Hepatocyte (in vitro differentiated cells): ENCODE results near the gene CACNG4. TPM values are rescaled to one million over a fixed set of nuclear protein-coding genes. Genes with fewer than 3 reads are reported as not detected.

Experiments
- DNase-seq: peaks from one replicate; pipeline ENCODE4 v3.0.0-alpha.2; 2016; ENCODE audit warnings: low spot score
- H2AFZ ChIP-seq: fragments of 200-600 bp; sonication (generic); 2 replicates; pipeline ENCODE4 v1.6.0; 2016; ENCODE audit warnings: antibody characterized with exemption, mild to moderate bottlenecking
- H3K27ac ChIP-seq: fragments of 200-600 bp; sonication (generic); 2 replicates; pipeline ENCODE4 v1.5.1; 2016; ENCODE audit warnings: mild to moderate bottlenecking
- H3K27me3 ChIP-seq: fragments of 200-600 bp; sonication (generic); 2 replicates; pipeline ENCODE4 v1.6.1; 2016
- H3K36me3 ChIP-seq: fragments of 200-600 bp; sonication (generic); replicated peaks from 2 replicates; pipeline ENCODE4 v1.5.1; 2016; ENCODE audit warnings: low read depth; ENCODE audit not compliant: insufficient read depth
- H3K4me1 ChIP-seq: fragments of 200-600 bp; sonication (generic); 2 replicates; pipeline ENCODE4 v1.5.1; 2016; ENCODE audit warnings: mild to moderate bottlenecking, moderate library complexity; ENCODE audit not compliant: insufficient read depth
- H3K4me2 ChIP-seq: fragments of 200-600 bp; sonication (generic); 2 replicates; pipeline ENCODE4 v1.6.0; 2016
- H3K4me3 ChIP-seq: fragments of 200-600 bp; sonication (generic); 2 replicates; pipeline ENCODE4 v1.5.1; 2016; ENCODE audit warnings: mild to moderate bottlenecking
- H3K79me2 ChIP-seq: fragments of 200-600 bp; sonication (generic); 2 replicates; pipeline ENCODE4 v1.6.0; 2017; ENCODE audit warnings: mild to moderate bottlenecking
- H3K9me2 ChIP-seq: fragments of 200-600 bp; sonication (generic); replicated peaks from 2 replicates; pipeline ENCODE4 v1.6.0; 2017; ENCODE audit warnings: mild to moderate bottlenecking; ENCODE audit not compliant: insufficient read depth
- H3K9me3 ChIP-seq: fragments of 200-600 bp; sonication (generic); 2 replicates; pipeline ENCODE4 v1.5.1; 2016; ENCODE audit warnings: low read depth, mild to moderate bottlenecking
- H4K20me1 ChIP-seq: fragments of 200-600 bp; sonication (generic); 2 replicates; pipeline ENCODE4 v1.6.0; 2016; ENCODE audit warnings: mild to moderate bottlenecking; ENCODE audit not compliant: insufficient read depth, poor library complexity, severe bottlenecking
- CTCF ChIP-seq: fragments of 200-600 bp; sonication (generic); IDR thresholded peaks from 2 replicates; pipeline ENCODE4 v1.5.1; 2016; ENCODE audit warnings: antibody characterized with exemption, mild to moderate bottlenecking; ENCODE audit not compliant: poor library complexity
- EZH2 ChIP-seq: fragments of 200-600 bp; sonication (generic); IDR thresholded peaks from 2 replicates; pipeline ENCODE4 v1.6.1; 2016; ENCODE audit warnings: antibody characterized with exemption, mild to moderate bottlenecking, borderline replicate concordance
- EZH2phosphoT487 ChIP-seq: fragments of 200-600 bp; sonication (generic); IDR thresholded peaks from one replicate; pipeline ENCODE4 v1.6.1; 2018; ENCODE audit warnings: antibody characterized with exemption, mild to moderate bottlenecking, low read depth, moderate library complexity; ENCODE audit not compliant: unreplicated experiment, severe bottlenecking
- WGBS: methylation state at CpG from one replicate; pipeline ENCODE4 v1.1.6; 2016; ENCODE audit warnings: low lambda C conversion rate; ENCODE audit errors: missing lambda C conversion rate; 5-methylcytosine and 5-hydroxymethylcytosine counted together
- polyA plus RNA-seq: library from polyadenylated mRNA; unstranded; fragments of >200 nt; fragmentation: Nextera tagmentation; extraction: Ambion mirVana; gene quantifications from 2 replicates; pipeline ENCODE4 v1.2.1, GENCODE V29; 2016
- total RNA-seq: library from RNA; depleted of rRNA; stranded (reverse); fragments of >200 nt; gene quantifications from 2 replicates; pipeline ENCODE4 v1.2.3, GENCODE V29; 2014

CACNG4 gene
- total and polyA plus RNA-seq, 2 experiments from 2014 or later = 3.5 to 3.9 TPM

- TF ChIP-seq EZH2 (no peak), EZH2phosphoT487 (no peak), CTCF (no peak)
- Histone ChIP-seq H3K4me3 (no peak overlapping the region), H3K4me1 (no peaks in the 10 kb centered on the region), H3K36me3 (no peaks in the 10 kb centered on the region), H3K9me3 (no peaks in the 10 kb centered on the region), H3K4me2 (no peak overlapping the region), H3K79me2 (no peaks in the 10 kb centered on the region), H3K27ac (no peak overlapping the region), H2AFZ (no peak overlapping the region), H3K9me2 (no peaks in the 10 kb centered on the region), H4K20me1 (no peaks in the 10 kb centered on the region), H3K27me3 (no peaks in the 10 kb centered on the region)
- WGBS = 79% methylated on average over 2 of the region's 2 CpGs
- no peak for DNase-seq
These were observed 28.8 kb upstream of the CACNG4 start for GRCh38 chr17:66935717-66936116.

- no peaks in the 10 kb centered on the region for H3K27me3 ChIP-seq
- H4K20me1 ChIP-seq = no peaks in the 10 kb centered on the region
- DNase-seq = no peak
- H3K4me3 ChIP-seq = no peak overlapping the region
- no peaks in the 10 kb centered on the region for H3K4me1 ChIP-seq
- H3K9me2 ChIP-seq = no peaks in the 10 kb centered on the region
- no peaks in the 10 kb centered on the region for H3K79me2 ChIP-seq
- no peak overlapping the region for H3K27ac ChIP-seq
- no peak overlapping the region for H3K4me2 ChIP-seq
- WGBS = 90% methylated on average over 10 of the region's 10 CpGs
- no peak for TF ChIP-seq EZH2
- no peak for TF ChIP-seq CTCF
- no peak for TF ChIP-seq EZH2phosphoT487
- H2AFZ ChIP-seq = no peak overlapping the region
- no peaks in the 10 kb centered on the region for H3K9me3 ChIP-seq
- no peaks in the 10 kb centered on the region for H3K36me3 ChIP-seq
These were observed 25.9 kb upstream of the CACNG4 start for GRCh38 chr17:66938656-66939055.

GRCh38 chr17:66939461-66940114, 24.9 kb upstream of the CACNG4 start:
- no peaks in the 10 kb centered on the region for H3K79me2 ChIP-seq
- TF ChIP-seq EZH2phosphoT487 = no peak
- no peak for TF ChIP-seq EZH2
- TF ChIP-seq CTCF = no peak
- no peak overlapping the region for H3K4me3 ChIP-seq
- no peaks in the 10 kb centered on the region for H3K9me3 ChIP-seq
- H3K27ac ChIP-seq = no peak overlapping the region
- no peaks in the 10 kb centered on the region for H4K20me1 ChIP-seq
- no peaks in the 10 kb centered on the region for H3K36me3 ChIP-seq
- DNase-seq = no peak
- H3K27me3 ChIP-seq = no peaks in the 10 kb centered on the region
- H2AFZ ChIP-seq = no peak overlapping the region
- H3K9me2 ChIP-seq = no peaks in the 10 kb centered on the region
- 82% methylated on average over 12 of the region's 12 CpGs for WGBS
- H3K4me1 ChIP-seq = peaks cover 4% of the 10 kb centered on the region
- H3K4me2 ChIP-seq = no peak overlapping the region
